Chondrocyte (in vitro differentiated cells): ENCODE results near the gene CTBP1. TPM values are rescaled to one million over a fixed set of nuclear protein-coding genes. Genes with fewer than 3 reads are reported as not detected.

Experiments
- DNase-seq: peaks from one replicate; pipeline ENCODE4 v3.0.0; 2021; ENCODE audit warnings: mixed read lengths, low spot score
- H3K27ac Mint-ChIP-seq: one replicate; pipeline ENCODE4 v1.8.0; 2021; ENCODE audit warnings: mild to moderate bottlenecking, moderate library complexity, mixed read lengths; ENCODE audit not compliant: unreplicated experiment
- H3K27me3 Mint-ChIP-seq: 2 replicates; pipeline ENCODE4 v1.8.0; 2021; ENCODE audit warnings: low read depth, mixed read lengths
- H3K36me3 Mint-ChIP-seq: 2 replicates; pipeline ENCODE4 v1.8.0; 2021; ENCODE audit warnings: low read depth, mixed read lengths
- H3K4me1 Mint-ChIP-seq: 2 replicates; pipeline ENCODE4 v1.8.0; 2021; ENCODE audit warnings: low read depth, mild to moderate bottlenecking, mixed read lengths
- H3K4me3 Mint-ChIP-seq: one replicate; pipeline ENCODE4 v1.8.0; 2021; ENCODE audit warnings: mild to moderate bottlenecking, moderate library complexity, mixed read lengths; ENCODE audit not compliant: unreplicated experiment
- H3K9me3 Mint-ChIP-seq: 2 replicates; pipeline ENCODE4 v1.8.0; 2021; ENCODE audit warnings: low read depth, mixed read lengths
- total RNA-seq: library from RNA; stranded (reverse); gene quantifications from 3 replicates; pipeline ENCODE4 v1.2.1, GENCODE V29; 2021
- TF ChIP-seq, protein P1 (sequence below): fragments of 200-600 bp; sonication (generic); IDR thresholded peaks from 2 replicates; pipeline ENCODE4 v1.5.0; 2021; ENCODE audit warnings: antibody characterized with exemption, mild to moderate bottlenecking, moderate library complexity

Gene CTBP1
- total RNA-seq, 1 donor from 2014 or later, result 151 TPM

DNA sequence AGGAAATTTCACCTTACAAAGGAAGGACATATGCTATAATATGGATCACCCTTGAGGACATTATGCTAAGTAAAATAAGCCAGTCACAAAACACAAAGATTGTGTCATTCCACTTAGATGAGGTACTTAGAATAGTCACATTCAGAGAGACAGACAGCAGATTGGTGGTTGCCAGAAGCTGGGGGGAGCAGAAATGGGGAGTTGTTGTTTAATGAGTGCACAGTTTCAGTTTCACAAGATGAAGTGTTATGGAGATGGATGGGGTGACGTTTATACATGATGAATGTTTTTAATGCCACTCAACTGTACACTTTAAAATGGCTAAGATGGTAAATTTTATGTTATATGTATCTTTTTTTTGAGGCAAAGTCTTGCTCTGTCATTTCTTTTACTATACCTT, 61.7 kb downstream of the CTBP1 start:
- Mint-ChIP-seq H3K27ac (no peak overlapping the region), H3K4me3 (no peak overlapping the region), H3K4me1 (peaks cover 35% of the 10 kb centered on the region), H3K36me3 (peaks cover 4% of the 10 kb centered on the region), H3K9me3 (peaks cover 10% of the 10 kb centered on the region), H3K27me3 (no peaks in the 10 kb centered on the region)
- DNase-seq, result no peak
- TF ChIP-seq, protein P1, sequence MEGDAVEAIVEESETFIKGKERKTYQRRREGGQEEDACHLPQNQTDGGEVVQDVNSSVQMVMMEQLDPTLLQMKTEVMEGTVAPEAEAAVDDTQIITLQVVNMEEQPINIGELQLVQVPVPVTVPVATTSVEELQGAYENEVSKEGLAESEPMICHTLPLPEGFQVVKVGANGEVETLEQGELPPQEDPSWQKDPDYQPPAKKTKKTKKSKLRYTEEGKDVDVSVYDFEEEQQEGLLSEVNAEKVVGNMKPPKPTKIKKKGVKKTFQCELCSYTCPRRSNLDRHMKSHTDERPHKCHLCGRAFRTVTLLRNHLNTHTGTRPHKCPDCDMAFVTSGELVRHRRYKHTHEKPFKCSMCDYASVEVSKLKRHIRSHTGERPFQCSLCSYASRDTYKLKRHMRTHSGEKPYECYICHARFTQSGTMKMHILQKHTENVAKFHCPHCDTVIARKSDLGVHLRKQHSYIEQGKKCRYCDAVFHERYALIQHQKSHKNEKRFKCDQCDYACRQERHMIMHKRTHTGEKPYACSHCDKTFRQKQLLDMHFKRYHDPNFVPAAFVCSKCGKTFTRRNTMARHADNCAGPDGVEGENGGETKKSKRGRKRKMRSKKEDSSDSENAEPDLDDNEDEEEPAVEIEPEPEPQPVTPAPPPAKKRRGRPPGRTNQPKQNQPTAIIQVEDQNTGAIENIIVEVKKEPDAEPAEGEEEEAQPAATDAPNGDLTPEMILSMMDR, result no peak

DNA sequence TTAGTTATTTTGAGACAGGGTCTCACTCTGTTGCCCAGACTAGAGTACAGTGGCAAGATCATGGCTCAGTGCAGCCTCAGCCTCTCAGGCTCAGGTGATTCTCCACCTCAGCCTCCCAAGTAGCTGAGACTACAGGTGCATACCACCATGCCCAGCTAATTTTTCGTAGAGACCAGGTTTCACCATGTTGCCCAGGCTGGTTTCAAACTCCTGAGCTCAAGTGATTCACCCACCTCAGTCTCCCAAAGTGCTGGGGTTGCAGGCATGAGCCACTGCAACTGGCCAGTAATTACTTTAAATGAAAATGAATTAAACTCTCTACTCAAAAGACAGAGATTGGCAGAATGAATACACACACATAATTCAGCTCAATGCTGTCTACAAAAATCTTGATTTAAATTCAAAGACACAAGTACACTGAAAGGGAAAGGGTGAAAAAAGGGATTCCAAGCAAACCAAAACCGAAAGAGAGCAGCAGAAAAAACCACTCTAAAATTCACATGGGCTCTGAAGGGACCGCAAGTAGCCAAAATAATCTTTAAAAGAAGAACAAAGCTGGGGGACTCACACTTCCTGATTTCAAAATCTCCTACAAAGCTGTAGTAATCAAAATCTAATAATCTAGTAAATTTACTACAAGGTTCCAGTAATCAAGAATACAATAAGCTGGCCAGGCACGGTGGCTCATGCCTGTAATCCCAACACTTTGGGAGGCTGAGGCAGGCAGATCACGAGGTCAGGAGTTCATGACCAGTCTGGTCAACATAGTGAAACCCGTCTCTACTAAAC, 64.8 kb downstream of the CTBP1 start:
- TF ChIP-seq, protein P1, result no peak
- no peak overlapping the region for H3K27ac Mint-ChIP-seq
- DNase-seq, result peak; percentile 15
- peaks cover 29% of the 10 kb centered on the region for H3K9me3 Mint-ChIP-seq
- no peaks in the 10 kb centered on the region for H3K27me3 Mint-ChIP-seq
- H3K4me3 Mint-ChIP-seq, result no peak overlapping the region
- H3K4me1 Mint-ChIP-seq, result peaks cover 11% of the 10 kb centered on the region
- H3K36me3 Mint-ChIP-seq, result peaks cover 13% of the 10 kb centered on the region

DNA sequence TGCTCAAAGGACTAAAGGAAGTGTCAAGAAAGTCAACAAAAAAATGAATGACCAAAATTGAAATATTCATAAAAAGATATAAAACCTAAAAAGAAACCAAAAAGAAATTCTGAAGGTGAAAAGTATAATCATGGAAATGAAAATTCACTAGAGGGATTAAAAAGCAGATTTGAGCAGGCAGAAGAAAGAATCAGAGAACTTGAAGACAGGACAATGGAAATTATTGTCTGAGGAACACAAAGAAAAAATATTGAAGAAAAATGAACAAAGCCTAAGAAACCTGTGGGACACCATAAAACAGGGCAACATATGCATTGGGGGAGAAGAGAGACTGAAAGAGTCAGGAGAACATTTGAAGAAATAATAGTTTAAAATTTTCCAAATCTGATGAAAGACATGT, 66.6 kb downstream of the CTBP1 start:
- H3K9me3 Mint-ChIP-seq, result peaks cover 29% of the 10 kb centered on the region
- no peak for DNase-seq
- peaks cover 13% of the 10 kb centered on the region for H3K36me3 Mint-ChIP-seq
- H3K27ac Mint-ChIP-seq, result no peak overlapping the region
- H3K4me1 Mint-ChIP-seq, result peaks cover 9% of the 10 kb centered on the region
- TF ChIP-seq, protein P1, result no peak
- no peak overlapping the region for H3K4me3 Mint-ChIP-seq
- no peaks in the 10 kb centered on the region for H3K27me3 Mint-ChIP-seq

DNA sequence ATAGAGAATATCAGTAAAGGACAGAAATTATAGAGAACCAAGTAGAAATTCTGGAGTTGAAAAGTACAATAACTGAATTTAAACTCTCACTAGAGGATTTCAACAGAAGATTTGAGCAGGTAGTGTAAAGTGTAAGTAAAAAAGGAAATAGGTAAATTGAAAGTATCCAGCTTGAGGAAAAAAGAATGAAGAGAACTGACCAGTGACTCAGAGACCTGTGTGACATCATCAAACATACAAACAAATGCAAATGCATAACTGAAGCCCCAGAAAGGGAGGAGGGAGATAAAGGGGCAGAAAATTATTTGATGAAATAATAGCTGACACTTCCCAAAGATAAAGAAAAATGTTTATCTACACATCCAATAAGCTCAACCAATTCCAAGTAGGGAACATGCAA, 68.3 kb downstream of the CTBP1 start:
- H3K4me1 Mint-ChIP-seq, result peaks cover 6% of the 10 kb centered on the region
- no peak for DNase-seq
- TF ChIP-seq, protein P1, result no peak
- peaks cover 16% of the 10 kb centered on the region for H3K36me3 Mint-ChIP-seq
- peaks cover 29% of the 10 kb centered on the region for H3K9me3 Mint-ChIP-seq
- H3K27me3 Mint-ChIP-seq, result no peaks in the 10 kb centered on the region
- H3K4me3 Mint-ChIP-seq, result no peak overlapping the region
- H3K27ac Mint-ChIP-seq, result no peak overlapping the region

DNA sequence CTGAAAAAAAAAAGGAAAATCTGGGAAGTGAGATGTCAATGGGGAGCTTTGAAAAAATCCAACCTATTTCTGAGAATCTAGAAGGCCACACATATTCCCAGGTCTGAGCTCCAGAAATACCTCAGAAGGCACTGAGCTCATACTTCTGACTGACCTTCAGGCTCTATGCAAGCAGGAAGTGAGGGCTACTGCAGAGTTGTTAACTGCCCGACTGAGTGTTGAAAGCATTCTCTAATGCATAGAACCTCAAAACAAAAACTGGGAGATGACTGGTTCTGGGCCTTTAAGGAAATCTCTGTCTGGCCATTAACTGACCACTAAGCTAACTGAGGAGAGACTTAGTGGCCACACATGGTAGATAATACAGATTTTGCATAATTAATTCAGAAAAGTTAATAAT, 69.0 kb downstream of the CTBP1 start:
- DNase-seq, result no peak
- Mint-ChIP-seq H3K27ac (no peak overlapping the region), H3K27me3 (no peaks in the 10 kb centered on the region), H3K4me1 (peaks cover 6% of the 10 kb centered on the region), H3K36me3 (peaks cover 16% of the 10 kb centered on the region), H3K9me3 (peaks cover 29% of the 10 kb centered on the region), H3K4me3 (no peak overlapping the region)
- TF ChIP-seq, protein P1, result no peak
